ENCODE results near the gene CCNY.
"Not testable (repeated sequence)": the region's sequence is repeated elsewhere in the genome, so short reads cannot be mapped to it uniquely, and the experiment has no call there.

Gene CCNY

DNA sequence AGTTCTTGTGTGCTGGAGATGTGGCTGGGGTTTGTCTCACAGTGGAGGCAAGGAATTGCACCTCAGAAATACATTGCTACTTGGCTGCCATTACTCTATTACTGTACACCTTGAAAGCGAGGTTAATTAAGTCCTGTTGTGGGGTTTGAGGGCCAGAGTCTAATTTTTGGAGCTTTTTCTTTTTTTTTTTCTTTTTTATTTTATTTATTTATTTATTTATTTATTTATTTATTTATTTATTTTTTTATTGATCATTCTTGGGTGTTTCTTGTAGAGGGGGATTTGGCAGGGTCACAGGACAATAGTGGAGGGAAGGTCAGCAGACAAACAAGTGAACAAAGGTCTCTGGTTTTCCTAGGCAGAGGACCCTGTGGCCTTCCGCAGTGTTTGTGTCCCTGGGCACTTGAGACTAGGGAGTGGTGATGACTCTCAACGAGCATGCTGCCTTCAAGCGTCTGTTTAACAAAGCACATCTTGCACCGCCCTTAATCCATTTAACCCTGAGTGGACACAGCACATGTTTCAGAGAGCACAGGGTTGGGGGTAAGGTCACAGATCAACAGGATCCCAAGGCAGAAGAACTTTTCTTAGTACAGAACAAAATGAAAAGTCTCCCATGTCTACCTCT lies 69.8 kb downstream of the CCNY start:
- DNase-seq (ENCODE audit: low spot score): not testable (repeated sequence)

DNA sequence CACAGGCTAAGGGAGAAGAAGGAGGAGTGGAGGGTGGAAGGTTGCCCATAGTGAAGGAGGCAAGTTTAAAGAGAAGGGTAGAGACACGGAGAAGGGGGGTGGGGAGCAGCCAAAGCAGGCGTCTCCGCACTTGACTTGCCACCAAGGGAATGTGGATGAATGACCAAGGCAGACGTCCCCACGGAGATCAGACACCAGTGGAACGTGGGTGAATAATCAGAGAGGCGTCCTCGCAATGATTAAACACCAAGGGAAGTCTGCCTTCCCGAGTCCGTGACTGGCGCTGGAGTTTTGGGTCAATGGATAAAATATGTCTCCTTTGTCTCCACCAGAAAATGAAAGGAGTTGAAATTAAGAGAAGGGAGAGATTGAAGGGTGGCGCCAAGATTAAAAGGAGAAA lies 71.4 kb downstream of the CCNY start:
- DNase-seq (ENCODE audit: low spot score): not testable (repeated sequence)

DNA sequence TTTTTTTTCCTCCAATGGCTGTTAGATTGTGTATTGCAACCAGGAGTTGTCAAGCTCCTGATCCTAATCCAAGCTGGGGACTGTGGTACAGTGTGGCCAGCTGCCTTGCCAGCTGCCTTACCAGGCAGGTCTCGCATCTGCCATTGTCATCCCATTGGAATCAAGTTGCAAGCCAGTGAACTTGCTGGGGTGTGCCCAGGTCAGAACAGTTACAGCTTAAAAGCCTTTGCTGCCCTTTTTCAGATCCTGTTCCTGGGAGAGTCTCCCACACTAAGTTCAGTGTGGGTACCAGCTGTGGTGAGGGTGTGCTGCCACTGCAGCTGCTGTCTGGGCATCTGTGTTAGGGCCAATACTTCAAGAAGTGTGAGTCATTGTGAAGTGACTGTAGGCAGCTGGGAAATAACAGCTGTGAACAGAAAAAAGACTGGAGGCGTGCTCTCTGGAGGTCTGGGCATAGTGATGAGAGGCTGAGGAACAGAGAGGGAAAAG lies 72.8 kb downstream of the CCNY start:
- DNase-seq (ENCODE audit: low spot score): peak; percentile 80

DNA sequence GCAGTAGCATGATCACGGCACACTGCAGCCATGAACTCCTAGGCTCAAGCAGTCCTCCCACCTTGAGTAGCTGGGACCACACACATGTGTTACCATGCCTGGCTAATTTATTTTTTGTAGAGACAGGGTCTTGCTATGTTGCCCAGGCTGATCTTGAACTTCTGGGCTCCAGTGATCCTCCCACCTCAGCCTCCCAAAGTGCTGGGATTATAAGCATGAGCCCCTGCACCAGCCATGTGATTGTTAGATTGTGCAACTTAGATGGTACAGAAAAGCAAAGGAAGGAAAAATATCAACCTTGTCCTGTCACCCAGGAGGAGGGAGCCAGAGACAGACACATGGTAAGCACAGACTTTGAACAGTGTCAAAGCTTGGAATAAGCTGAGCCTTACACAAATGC lies 73.5 kb downstream of the CCNY start:
- no peak for DNase-seq (ENCODE audit: low spot score)

DNA sequence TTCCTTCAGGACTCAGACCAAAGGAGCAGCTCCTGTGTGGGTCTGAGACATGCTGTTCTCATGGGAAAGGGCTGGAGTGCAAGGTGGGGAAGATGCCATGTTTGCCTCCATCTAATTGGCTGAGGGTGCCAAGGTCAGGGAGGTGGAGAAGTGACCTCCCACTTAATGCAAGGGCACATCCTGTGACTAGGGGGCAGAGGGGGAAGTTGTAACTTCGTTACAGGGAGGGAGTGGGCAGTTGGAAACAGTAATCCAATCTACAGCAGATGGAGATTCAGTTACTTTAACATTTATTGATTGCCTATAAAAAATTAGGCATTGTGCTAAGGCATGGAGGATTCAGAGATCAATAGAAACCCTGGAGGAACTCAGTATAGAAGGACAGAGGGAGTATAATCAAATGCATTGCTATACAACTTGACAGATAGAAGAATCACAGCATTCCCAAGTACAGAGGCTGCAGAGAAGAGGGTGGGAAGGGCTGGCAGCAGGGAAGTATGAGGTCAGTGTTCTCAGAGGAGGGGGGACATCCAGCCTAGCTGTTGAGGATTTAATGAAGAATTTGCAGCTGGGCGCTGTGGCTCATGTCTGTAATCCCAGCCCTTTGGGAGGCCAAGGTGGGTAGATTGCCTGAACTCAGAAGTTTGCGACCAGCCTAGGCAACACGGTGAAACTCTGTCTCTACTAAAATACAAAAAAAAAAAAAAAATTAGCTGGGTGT lies 75.9 kb downstream of the CCNY start:
- DNase-seq (ENCODE audit: low spot score): no peak

DNA sequence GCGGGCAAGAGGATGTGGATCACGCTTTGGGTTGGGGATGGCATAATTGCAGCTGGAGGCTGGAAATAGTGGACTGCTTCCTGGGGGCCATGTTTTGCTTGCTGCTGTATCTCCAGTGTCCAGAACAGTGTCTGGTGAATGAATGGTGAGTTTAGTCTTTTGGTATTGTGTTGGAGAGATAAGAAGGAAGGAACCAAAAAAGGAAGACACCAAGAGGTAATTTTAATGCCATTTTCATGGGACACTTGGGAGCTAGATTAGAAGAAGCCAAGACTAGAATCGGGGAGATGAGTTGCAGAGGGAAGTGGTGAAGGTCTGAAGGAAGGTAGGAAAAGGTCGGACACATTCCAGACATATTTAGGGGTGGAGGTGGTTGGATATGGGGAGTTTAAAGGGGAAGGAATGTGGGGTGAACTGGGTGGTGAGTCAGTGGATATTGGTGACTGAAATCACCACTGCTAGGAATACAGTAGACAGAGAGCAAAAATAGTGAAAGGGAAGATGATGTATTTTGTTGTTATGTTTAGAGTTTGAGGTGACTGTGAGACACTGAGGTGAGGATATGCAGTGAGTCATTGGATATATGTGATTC lies 76.7 kb downstream of the CCNY start:
- DNase-seq (ENCODE audit: low spot score): no peak

DNA sequence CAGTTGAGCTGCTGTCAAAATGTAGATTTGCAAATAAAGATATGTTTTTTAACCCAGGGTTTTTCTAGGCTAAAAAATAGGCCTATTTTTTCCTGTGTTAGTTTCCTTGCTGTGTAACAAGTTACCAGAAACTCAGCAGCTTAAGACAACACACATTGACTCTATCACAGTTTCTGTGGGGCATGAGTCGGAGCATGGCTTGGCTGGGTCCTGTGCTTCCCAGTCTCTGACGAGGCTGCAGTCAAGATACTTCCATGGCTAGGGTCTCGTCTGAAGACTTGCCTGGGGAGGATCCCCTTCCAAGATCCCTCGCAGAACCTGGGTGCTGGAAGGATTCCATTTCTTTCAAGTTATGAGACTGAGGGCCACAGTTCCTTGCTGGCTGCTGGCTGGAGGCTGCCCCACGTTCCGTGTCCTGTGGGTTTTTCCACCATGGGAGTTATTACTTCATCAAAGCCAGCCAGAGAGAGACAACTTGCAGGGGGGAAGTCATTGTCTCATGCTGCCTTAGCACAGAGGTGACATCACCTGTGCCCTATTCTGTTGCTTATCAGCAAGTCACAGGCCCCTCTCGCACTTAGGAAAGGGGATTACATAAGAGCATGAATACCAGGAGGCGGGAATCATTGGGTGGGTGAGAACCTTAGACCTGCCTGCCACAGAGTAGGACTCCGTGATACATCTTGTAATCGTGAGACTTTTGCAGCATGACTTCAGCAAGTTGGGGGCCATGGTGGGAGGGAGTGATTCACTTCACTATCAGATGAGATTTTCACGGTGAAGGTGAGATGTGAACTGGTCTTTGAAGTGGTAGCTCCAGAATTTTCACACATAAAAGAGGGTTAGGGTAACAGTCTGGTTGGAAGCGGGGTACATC lies 77.9 kb downstream of the CCNY start:
- no peak for DNase-seq (ENCODE audit: low spot score)

DNA sequence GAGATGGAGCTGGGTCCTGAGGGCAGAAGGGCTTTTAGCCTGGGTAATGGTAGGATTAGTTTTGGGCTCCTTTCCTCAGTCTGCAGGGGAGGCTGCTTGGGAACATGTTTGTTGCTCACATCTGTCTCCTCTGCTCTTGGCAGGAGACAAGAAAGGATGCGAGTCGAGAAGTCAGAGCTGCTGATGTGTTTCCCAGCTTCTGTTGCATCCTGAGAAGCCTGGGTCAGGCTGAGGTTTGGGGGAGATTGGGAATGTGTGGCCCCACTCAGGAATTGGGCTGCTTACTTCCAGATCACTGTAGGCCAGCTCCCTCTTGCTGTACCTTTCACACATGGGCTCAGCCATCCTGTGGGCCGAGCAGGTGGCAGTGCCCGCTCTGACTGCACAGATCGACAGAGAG lies 79.2 kb downstream of the CCNY start:
- DNase-seq (ENCODE audit: low spot score): no peak

DNA sequence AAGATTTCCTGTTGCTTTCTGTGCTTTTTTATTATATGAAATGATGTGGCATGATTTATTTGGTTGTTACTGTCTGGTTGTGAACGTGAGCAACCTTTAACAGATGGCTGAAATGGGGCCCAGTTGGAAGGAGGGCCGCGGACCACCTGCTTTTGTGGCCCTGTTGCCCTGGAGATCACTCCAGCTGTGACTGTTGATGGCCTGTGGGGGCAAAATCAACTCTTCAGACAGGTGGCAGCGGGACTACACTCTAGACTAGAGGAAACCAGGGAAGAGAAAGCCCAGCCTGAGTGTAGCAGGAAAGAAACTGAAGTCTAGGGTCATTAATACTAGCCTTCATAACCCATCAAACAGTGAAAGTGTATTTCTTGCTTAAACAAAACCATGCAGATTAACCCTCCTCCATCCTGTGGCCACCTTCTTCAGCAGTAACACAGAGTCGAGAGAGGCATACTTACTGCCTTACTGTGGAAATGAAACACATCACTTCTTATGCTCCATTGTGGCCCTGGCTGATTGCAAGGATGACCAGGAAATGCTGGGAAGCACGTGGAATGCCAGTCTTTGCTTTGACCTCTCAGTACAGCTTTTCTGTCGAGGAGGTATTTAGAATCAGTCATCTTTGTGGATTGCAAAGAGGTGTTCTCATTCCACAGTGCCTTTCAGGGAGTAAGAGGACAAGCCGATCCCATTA lies 80.5 kb downstream of the CCNY start:
- no peak for DNase-seq (ENCODE audit: low spot score)

DNA sequence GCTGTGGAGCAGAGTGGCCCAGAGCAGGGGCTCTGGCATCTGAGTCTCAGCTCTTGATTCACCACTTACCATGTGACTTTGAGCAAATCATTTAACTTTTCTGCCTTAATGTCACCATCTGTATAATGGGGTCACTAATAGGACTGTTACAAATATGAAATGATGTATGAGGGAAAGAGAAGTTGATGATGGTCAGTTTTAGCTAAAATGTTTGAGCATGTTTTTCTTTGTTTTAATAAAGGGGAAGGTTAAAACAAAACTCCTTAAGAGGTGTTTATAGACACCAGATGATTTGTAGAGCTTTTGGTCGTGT lies 81.0 kb downstream of the CCNY start:
- DNase-seq (ENCODE audit: low spot score): no peak

DNA sequence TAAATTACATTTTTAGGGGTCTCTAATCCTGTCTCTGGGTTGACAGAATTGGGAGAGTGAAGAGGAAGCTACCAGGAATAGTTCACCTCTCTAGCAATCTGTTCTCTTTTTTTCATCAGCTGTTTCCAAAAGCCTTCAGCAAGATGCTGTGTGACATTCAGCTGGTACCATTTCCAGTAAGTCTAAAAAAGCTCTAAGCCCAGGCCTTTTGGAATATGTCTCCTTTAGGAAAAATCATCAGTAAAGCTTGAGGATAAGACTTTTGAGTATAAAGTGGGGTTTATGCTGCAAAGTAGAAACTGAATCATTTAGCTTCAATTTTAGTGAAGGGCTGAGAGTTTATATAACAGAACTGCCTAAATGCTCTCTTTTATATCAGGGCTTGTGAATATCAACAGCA lies 81.5 kb downstream of the CCNY start:
- no peak for DNase-seq (ENCODE audit: low spot score)

DNA sequence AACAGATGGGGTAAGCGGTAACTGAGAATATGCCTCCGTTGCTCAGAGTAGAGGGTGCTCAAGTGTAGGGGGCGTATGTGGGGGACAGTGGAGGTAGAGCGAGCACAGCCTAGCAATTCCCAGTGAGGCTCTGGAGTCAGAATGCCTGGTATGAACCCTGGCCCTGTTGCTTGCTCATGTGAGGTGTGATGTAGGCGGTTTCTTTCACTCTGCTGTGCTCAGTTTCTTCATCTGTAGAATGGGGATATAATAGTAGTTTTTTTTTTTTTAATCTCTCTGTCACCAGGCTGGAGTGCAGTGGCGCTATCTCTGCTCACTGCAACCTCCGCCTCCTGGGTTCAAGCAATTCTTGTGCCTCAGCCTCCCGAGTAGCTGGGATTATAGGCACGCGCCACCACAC lies 82.3 kb downstream of the CCNY start:
- not testable (repeated sequence) for DNase-seq (ENCODE audit: low spot score)

DNA sequence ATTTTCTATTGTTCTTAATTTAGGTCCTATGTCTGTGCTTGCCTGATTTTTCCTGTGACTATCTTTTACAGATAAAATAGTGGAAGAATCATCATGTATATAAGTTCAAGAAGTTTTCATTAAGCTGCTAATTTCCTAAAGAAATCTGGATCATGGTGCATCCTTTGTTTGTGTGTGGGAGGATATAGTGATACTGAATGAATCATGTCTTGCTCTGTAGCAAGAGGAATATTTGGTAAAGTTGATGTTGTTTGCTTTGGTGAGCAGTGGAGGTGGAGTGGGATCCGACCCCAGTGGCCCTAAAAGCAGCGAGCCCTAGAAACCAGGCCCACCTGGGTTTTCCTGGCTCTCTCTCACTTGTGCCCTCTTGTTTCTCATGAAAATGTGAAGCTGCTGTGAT lies 83.7 kb downstream of the CCNY start:
- no peak for DNase-seq (ENCODE audit: low spot score)

DNA sequence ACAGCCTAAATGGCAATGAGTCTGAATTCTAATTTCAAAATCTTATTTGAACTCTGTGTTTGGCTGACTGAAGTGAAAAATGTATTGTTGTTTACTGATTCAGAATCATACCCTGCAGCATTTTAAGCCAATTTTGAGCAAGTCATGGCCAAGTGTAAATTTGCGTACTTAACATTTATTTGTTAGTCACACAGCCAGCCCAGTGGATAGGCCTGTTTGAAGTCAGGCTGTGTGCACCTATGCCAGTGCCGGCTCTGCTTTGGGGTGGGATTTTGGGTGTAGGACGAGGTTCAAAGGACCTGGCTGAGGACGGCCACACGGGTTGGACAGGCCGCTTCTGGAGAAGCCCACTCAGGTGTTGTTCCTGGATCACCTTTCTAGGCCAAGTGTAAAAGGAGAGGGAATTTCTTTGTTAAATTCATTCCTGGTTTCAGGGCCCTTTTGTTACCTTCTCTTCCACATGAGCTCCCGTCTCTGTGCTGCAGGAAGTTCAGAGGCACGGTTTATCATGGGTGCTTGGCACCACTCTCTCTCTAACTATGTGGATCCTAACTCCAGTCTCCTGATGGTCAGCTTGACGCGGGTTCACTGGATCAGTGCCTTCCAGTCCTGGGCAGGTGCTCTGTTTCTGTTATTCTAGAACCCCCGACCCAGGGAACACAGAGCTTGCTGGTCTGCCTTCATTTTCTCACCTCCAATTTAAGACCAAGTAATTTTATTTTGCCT lies 84.7 kb downstream of the CCNY start:
- no peak for DNase-seq (ENCODE audit: low spot score)

DNA sequence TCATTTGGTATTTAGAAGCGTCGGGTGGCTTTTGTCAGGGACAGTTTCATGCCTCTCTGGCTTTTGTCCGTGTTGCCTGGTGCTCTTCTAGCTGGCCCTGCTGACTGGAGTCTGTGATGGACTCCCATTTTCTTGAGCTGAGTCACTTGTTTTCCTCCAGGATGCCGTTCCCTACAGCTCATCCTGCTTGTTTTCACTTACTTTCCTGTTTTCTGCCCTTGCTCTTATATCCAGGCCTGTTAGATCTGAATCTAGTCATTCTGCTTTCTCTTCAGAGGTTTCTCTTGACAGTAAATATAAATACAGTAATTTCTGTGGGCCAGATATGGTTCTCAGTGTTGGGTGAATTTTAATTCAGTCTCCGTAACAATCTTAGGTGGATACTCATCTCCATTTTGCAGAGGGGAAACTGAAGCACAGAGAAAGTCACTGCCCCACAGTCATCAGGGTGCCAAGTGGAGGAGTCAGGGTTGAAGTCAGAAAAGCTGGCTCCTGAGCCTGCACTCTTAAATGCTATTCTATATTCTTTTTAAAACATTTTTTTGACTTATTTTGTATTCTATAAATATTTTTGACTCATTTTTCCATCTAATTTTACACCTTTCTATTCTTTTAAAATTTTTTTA lies 85.4 kb downstream of the CCNY start:
- DNase-seq (ENCODE audit: low spot score): no peak

DNA sequence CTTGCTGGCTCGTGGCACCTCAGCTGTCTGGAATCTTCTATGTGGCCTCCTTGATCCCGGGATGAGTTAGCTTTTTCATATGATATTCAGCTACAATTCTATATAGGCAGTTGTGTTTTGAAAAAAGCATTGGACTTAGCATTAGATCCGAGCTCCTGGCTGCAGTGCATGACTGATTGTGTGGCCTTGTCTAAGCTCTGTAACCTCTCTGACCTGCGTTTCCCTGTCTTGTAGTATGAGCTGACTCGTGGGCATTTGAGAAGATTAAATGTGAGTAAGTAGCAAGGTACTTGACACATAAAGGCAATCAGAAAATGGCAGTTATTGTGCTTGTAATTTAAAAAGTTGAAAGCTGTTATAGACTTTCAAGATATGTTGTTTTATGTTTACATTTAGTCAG lies 85.9 kb downstream of the CCNY start:
- no peak for DNase-seq (ENCODE audit: low spot score)

DNA sequence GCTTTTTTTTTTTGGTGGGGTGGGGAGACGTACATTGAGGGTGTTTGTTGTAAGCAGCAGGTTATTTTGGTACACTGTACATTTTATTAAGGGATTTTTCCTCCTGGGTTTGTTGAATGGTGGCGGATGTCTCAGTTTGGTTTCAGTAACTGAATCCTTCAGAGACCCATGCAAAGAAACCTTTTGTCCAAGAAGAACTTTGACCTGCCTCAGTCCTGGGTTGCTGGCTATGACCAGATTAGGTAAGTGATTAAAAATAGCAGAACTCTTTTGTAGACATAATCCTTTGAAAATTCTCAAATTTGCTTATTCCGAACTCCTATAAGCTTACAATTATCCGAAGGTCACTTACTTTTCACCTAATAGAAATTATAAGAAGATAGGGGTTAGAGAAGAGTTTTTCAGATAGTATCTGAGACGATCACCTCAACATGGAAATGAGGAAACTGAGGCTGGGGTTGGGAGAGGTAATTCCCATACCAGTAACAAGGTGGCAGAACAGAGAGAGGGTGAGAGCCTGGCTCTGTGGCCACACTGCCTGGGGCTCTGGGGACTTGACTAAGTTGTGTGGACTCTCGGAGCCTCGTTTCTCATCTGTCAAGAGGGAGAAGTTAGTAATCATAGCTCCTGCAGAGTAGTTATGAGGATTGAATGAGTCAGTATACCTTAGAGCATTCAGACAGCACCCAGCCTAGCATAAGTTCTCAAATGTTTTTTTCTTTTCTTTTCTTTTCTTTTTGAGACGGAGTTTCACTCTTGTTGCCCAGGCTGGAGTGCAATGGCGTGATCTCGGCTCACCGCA lies 87.4 kb downstream of the CCNY start:
- no peak for DNase-seq (ENCODE audit: low spot score)

DNA sequence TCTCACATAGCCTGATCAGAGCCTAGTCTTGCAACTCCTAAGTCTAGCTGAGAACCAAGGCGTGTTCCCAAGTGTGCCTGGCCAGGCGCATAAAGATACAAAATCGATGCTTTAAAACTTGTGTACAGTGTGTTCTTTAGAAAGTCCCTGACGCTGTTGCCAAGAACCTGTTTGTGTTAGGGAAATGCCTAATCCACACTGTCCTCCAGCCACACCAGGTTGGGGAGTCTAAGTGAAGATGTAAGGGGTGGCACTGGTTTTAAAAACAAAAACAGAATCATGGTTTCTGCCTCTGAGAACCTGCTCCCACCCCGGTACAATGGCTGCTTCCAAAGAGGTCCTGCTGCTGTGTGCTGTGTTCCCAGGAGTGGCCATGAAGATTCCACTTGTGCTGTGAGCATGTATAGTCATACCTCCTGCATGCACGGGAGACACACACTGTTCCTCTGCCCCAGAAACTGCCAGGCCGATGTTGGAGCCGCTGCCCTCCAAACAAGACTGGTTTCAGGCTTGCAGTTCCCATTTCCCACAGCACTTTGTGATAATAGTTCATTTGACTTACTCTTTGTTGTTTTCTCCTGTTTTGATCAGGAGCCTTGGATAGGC lies 88.5 kb downstream of the CCNY start:
- DNase-seq (ENCODE audit: low spot score): no peak

DNA sequence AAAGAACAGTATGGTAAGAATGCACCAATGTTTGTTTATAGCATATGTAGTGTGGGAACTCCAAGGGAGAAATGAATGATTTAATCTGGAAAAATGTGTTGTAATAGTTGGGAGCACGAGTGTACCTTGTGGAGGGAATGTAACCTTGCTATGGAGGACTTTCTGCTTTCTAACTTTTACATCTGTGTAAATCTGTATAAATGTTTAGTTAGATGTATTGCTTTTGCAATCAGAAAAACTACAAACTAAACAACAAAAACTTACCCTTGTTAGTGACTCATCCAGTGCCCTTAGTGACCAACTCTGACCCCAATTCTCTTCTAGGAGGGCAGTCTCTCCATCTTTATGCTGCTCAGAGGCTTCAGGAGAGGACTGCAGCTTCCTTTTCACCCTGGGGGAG lies 89.3 kb downstream of the CCNY start:
- no peak for DNase-seq (ENCODE audit: low spot score)

DNA sequence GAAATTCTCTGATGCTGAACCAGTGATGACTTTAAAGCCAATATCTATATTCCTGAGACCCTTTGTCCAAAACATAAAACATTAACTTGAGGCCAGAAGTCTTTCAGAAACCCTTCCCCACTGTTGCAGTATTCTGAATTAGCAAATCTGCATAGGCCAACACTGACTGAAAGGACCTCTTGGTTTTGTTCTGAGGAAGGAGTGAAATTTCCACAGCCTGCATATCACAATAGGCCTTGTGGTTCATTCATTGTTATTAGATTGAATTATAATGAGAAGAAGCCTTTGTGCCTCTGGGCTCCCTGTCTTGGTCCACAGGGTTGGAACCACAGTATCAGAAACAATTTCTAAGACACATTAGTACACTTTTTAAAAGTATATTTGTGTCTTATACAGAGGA lies 90.3 kb downstream of the CCNY start:
- DNase-seq (ENCODE audit: low spot score): no peak

All from D341Med (cell line).